GM23338 (cell line): ENCODE results near the gene RPL28. TPM values are rescaled to one million over a fixed set of nuclear protein-coding genes. Genes with fewer than 3 reads are reported as not detected.

Experiments
- ATAC-seq: fragments of 200-7000 bp; cut with Tn5 transposase; 3 replicates; pipeline ENCODE4 v1.9.1; 2020
- DNase-seq: peaks from one replicate; pipeline ENCODE4 v3.0.0-alpha.2; 2015; ENCODE audit warnings: low spot score
- H2AFZ ChIP-seq: fragments of 200-600 bp; sonication (generic); 2 replicates; pipeline ENCODE4 v1.8.0; 2016; ENCODE audit warnings: antibody characterized with exemption, mild to moderate bottlenecking, moderate library complexity
- H3F3A ChIP-seq: fragments of 200-600 bp; sonication (generic); replicated peaks from 2 replicates; pipeline ENCODE4 v1.8.0; 2017; ENCODE audit warnings: antibody characterized with exemption, mixed run types, low read depth
- H3K27ac ChIP-seq: fragments of 200-600 bp; sonication (generic); 2 replicates; pipeline ENCODE4 v1.6.1; 2016; ENCODE audit warnings: low read depth
- H3K27me3 ChIP-seq: fragments of 200-600 bp; sonication (generic); 2 replicates; pipeline ENCODE4 v1.8.0; 2016; ENCODE audit warnings: mild to moderate bottlenecking, mixed run types, moderate library complexity; ENCODE audit not compliant: insufficient read depth
- H3K36me3 ChIP-seq: fragments of 200-600 bp; sonication (generic); 2 replicates; pipeline ENCODE4 v1.8.0; 2016; ENCODE audit warnings: mild to moderate bottlenecking; ENCODE audit not compliant: insufficient read depth
- H3K4me1 ChIP-seq: fragments of 200-600 bp; sonication (generic); 2 replicates; pipeline ENCODE4 v1.8.0; 2016; ENCODE audit warnings: mild to moderate bottlenecking, moderate library complexity; ENCODE audit not compliant: insufficient read depth
- H3K4me2 ChIP-seq: fragments of 200-600 bp; sonication (generic); 2 replicates; pipeline ENCODE4 v1.7.1; 2017; ENCODE audit warnings: mixed run types
- H3K4me3 ChIP-seq: fragments of 200-600 bp; sonication (generic); 2 replicates; pipeline ENCODE4 v1.6.1; 2016; ENCODE audit warnings: mixed run types
- H3K79me2 ChIP-seq: fragments of 200-600 bp; sonication (generic); replicated peaks from 2 replicates; pipeline ENCODE4 v1.8.0; 2017; ENCODE audit warnings: mild to moderate bottlenecking; ENCODE audit not compliant: insufficient read depth
- H3K9me2 ChIP-seq: fragments of 200-600 bp; sonication (generic); 2 replicates; pipeline ENCODE4 v1.8.0; 2017; ENCODE audit not compliant: insufficient read depth
- H4K20me1 ChIP-seq: fragments of 200-600 bp; sonication (generic); replicated peaks from 2 replicates; pipeline ENCODE4 v1.8.0; 2017; ENCODE audit warnings: mild to moderate bottlenecking; ENCODE audit not compliant: insufficient read depth
- H3K27ac Mint-ChIP-seq: 2 replicates; pipeline ENCODE4 v1.8.0; 2020; ENCODE audit warnings: inconsistent platforms, mild to moderate bottlenecking, moderate library complexity, mixed read lengths
- H3K27me3 Mint-ChIP-seq: 3 replicates; pipeline ENCODE4 v1.8.0; 2022; ENCODE audit warnings: low read depth, mild to moderate bottlenecking, moderate library complexity, mixed read lengths, inconsistent platforms; ENCODE audit not compliant: insufficient read depth, poor library complexity
- H3K36me3 Mint-ChIP-seq: 3 replicates; pipeline ENCODE4 v1.8.0; 2021; ENCODE audit warnings: low read depth, mild to moderate bottlenecking, inconsistent platforms, moderate library complexity, mixed read lengths
- H3K4me1 Mint-ChIP-seq: 3 replicates; pipeline ENCODE4 v1.8.0; 2020; ENCODE audit warnings: mild to moderate bottlenecking, inconsistent platforms, mixed read lengths
- H3K4me3 Mint-ChIP-seq: 3 replicates; pipeline ENCODE4 v1.8.0; 2021; ENCODE audit warnings: moderate library complexity, mild to moderate bottlenecking, inconsistent platforms, mixed read lengths
- H3K9me3 Mint-ChIP-seq: 3 replicates; pipeline ENCODE4 v1.8.0; 2020; ENCODE audit warnings: moderate library complexity, mild to moderate bottlenecking, inconsistent platforms, mixed read lengths
- EZH2 ChIP-seq: fragments of 200-600 bp; sonication (generic); IDR thresholded peaks from one replicate; pipeline ENCODE4 v1.8.0; 2017; ENCODE audit warnings: antibody characterized with exemption, mild to moderate bottlenecking, low read depth; ENCODE audit not compliant: unreplicated experiment
- EZH2phosphoT487 ChIP-seq: fragments of 200-600 bp; sonication (generic); IDR thresholded peaks from one replicate; pipeline ENCODE4 v1.8.1; 2018; ENCODE audit warnings: antibody characterized with exemption; ENCODE audit not compliant: unreplicated experiment
- JUNB ChIP-seq: IDR thresholded peaks from one replicate; pipeline ENCODE4 v1.6.1; 2016; ENCODE audit warnings: antibody characterized with exemption; ENCODE audit not compliant: unreplicated experiment
- NANOG ChIP-seq: IDR thresholded peaks from 2 replicates; pipeline ENCODE4 v1.6.1; 2016; ENCODE audit warnings: antibody characterized with exemption, borderline replicate concordance
- STAT1 ChIP-seq: IDR thresholded peaks from one replicate; pipeline ENCODE4 v1.6.1; 2016; ENCODE audit warnings: antibody characterized with exemption; ENCODE audit not compliant: unreplicated experiment
- ZNF114 ChIP-seq: fragments of 250-450 bp; sonication (Bioruptor Pico); IDR thresholded peaks from 2 replicates; pipeline ENCODE4 v1.5.0; 2020; ENCODE audit warnings: mild to moderate bottlenecking, moderate library complexity
- polyA plus RNA-seq: library from polyadenylated mRNA; unstranded; fragments of >200 nt; fragmentation: Nextera tagmentation; extraction: Ambion mirVana; gene quantifications from 2 replicates; pipeline ENCODE4 v1.2.1, GENCODE V29; 2016
- total RNA-seq: library from RNA; depleted of rRNA; stranded (reverse); fragments of >200 nt; shearing (Covaris generic); gene quantifications from 2 replicates; pipeline ENCODE4 v1.2.3, GENCODE V29; 2014
- TF ChIP-seq, protein P1 (sequence below): IDR thresholded peaks from one replicate; pipeline ENCODE4 v1.6.1; 2018; ENCODE audit warnings: antibody characterized with exemption; ENCODE audit not compliant: unreplicated experiment
- TF ChIP-seq, protein P2 (sequence below): IDR thresholded peaks from 2 replicates; pipeline ENCODE4 v1.6.1; 2016; ENCODE audit warnings: antibody characterized with exemption
- TF ChIP-seq, protein P3 (sequence below), 2 experiments: fragments of 200-600 bp in 1 of 2; sonication (generic) in 1 of 2; conservative IDR thresholded peaks; 2 replicates each; pipeline versions ENCODE4 v1.5.1 to v1.6.1; 2016 to 2017; ENCODE audit warnings: antibody characterized with exemption in 2 of 2, low read depth in 2 of 2, mild to moderate bottlenecking in 2 of 2, moderate library complexity in 1 of 2

Gene RPL28
- total and polyA plus RNA-seq, 2 experiments from 2014 or later, result 737 to 1,528 TPM

DNA sequence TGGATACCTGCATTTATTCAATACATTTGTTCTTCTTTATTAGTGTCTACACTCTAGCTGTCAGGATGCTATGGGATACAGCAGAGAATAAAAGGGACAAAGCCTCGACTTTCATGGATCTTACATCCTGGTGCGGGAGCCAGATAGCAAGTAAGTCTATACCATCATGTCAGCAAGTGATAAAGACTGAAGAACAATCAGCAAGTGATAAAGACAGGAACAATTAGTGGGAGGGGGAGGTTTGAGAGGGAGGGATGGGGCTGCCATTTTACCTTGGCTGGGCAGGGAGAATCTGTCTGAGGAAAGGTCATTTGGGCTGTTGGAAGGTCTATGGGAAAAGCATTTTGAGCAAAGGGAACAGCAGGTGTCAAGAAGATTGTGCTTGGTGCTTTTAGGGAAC lies 24.4 kb downstream of the RPL28 start:
- Mint-ChIP-seq H3K27ac (no peak overlapping the region), H3K27me3 (peaks cover 29% of the 10 kb centered on the region), H3K9me3 (peaks cover 30% of the 10 kb centered on the region), H3K36me3 (peaks cover 43% of the 10 kb centered on the region), H3K4me3 (no peak overlapping the region; the same call in 2 of the 3 replicates), H3K4me1 (peaks cover 18% of the 10 kb centered on the region)
- H3K9me2 ChIP-seq, result peaks cover 8% of the 10 kb centered on the region
- H3K4me2 ChIP-seq, result no peak overlapping the region
- no peak overlapping the region for H2AFZ ChIP-seq
- TF ChIP-seq NANOG (no peak), STAT1 (no peak)
- peaks cover 15% of the 10 kb centered on the region for H3K36me3 ChIP-seq
- no peak overlapping the region for H3K4me3 ChIP-seq
- no peak for DNase-seq
- H3K4me1 ChIP-seq, result peaks cover 12% of the 10 kb centered on the region
- no peaks in the 10 kb centered on the region for H3K27me3 ChIP-seq
- peaks cover 21% of the 10 kb centered on the region for H4K20me1 ChIP-seq
- H3K27ac ChIP-seq, result no peak overlapping the region
- H3K79me2 ChIP-seq, result peaks cover 22% of the 10 kb centered on the region
- ATAC-seq, result no peak
- H3F3A ChIP-seq, result peaks cover 20% of the 10 kb centered on the region

DNA sequence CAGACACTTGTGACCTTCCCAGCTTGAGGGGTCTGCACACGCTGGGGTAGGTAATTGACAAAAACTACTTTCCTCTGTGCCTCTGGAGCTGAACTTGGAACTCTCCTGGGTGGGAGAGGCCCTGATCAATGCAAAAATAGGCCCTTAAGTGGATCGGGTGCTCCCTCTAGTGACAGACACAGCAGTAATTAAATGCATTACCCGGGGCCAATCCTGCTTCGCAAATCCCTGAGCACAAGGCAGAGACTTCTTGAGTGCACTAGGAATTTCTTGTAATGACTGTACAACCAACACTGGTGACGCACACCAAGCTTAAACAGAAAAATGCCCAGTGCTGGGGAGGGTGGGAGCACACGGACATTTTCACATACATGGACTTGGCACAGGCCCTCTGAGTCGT lies 32.5 kb downstream of the RPL28 start:
- Mint-ChIP-seq H3K9me3 (peaks cover 14% of the 10 kb centered on the region), H3K36me3 (no peaks in the 10 kb centered on the region; the same call in 2 of the 3 replicates), H3K27me3 (peaks cover 21% of the 10 kb centered on the region), H3K4me1 (peaks cover 2% of the 10 kb centered on the region; the same call in 2 of the 3 replicates), H3K27ac (no peak overlapping the region), H3K4me3 (no peak overlapping the region; the same call in 2 of the 3 replicates)
- H3K4me2 ChIP-seq, result no peak overlapping the region
- no peak overlapping the region for H3K4me3 ChIP-seq
- no peaks in the 10 kb centered on the region for H3K9me2 ChIP-seq
- peaks cover 7% of the 10 kb centered on the region; the same call in 1 of the 2 replicates for H3K27me3 ChIP-seq
- peak overlapping the region; percentile 48; the same call in 1 of the 2 replicates for H2AFZ ChIP-seq
- no peaks in the 10 kb centered on the region for H3K4me1 ChIP-seq
- H3F3A ChIP-seq, result no peaks in the 10 kb centered on the region
- no peak overlapping the region for H3K27ac ChIP-seq
- no peaks in the 10 kb centered on the region for H4K20me1 ChIP-seq
- DNase-seq (peak; percentile 92), ATAC-seq (peak; percentile 98)
- H3K36me3 ChIP-seq, result no peaks in the 10 kb centered on the region
- no peaks in the 10 kb centered on the region for H3K79me2 ChIP-seq
- TF ChIP-seq, protein P1, sequence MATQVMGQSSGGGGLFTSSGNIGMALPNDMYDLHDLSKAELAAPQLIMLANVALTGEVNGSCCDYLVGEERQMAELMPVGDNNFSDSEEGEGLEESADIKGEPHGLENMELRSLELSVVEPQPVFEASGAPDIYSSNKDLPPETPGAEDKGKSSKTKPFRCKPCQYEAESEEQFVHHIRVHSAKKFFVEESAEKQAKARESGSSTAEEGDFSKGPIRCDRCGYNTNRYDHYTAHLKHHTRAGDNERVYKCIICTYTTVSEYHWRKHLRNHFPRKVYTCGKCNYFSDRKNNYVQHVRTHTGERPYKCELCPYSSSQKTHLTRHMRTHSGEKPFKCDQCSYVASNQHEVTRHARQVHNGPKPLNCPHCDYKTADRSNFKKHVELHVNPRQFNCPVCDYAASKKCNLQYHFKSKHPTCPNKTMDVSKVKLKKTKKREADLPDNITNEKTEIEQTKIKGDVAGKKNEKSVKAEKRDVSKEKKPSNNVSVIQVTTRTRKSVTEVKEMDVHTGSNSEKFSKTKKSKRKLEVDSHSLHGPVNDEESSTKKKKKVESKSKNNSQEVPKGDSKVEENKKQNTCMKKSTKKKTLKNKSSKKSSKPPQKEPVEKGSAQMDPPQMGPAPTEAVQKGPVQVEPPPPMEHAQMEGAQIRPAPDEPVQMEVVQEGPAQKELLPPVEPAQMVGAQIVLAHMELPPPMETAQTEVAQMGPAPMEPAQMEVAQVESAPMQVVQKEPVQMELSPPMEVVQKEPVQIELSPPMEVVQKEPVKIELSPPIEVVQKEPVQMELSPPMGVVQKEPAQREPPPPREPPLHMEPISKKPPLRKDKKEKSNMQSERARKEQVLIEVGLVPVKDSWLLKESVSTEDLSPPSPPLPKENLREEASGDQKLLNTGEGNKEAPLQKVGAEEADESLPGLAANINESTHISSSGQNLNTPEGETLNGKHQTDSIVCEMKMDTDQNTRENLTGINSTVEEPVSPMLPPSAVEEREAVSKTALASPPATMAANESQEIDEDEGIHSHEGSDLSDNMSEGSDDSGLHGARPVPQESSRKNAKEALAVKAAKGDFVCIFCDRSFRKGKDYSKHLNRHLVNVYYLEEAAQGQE, result no peak
- no peak for TF ChIP-seq EZH2
- no peak for TF ChIP-seq NANOG
- TF ChIP-seq JUNB, result no peak
- TF ChIP-seq EZH2phosphoT487, result no peak
- TF ChIP-seq, protein P2, sequence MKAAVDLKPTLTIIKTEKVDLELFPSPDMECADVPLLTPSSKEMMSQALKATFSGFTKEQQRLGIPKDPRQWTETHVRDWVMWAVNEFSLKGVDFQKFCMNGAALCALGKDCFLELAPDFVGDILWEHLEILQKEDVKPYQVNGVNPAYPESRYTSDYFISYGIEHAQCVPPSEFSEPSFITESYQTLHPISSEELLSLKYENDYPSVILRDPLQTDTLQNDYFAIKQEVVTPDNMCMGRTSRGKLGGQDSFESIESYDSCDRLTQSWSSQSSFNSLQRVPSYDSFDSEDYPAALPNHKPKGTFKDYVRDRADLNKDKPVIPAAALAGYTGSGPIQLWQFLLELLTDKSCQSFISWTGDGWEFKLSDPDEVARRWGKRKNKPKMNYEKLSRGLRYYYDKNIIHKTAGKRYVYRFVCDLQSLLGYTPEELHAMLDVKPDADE, result no peak
- TF ChIP-seq, protein P3, sequence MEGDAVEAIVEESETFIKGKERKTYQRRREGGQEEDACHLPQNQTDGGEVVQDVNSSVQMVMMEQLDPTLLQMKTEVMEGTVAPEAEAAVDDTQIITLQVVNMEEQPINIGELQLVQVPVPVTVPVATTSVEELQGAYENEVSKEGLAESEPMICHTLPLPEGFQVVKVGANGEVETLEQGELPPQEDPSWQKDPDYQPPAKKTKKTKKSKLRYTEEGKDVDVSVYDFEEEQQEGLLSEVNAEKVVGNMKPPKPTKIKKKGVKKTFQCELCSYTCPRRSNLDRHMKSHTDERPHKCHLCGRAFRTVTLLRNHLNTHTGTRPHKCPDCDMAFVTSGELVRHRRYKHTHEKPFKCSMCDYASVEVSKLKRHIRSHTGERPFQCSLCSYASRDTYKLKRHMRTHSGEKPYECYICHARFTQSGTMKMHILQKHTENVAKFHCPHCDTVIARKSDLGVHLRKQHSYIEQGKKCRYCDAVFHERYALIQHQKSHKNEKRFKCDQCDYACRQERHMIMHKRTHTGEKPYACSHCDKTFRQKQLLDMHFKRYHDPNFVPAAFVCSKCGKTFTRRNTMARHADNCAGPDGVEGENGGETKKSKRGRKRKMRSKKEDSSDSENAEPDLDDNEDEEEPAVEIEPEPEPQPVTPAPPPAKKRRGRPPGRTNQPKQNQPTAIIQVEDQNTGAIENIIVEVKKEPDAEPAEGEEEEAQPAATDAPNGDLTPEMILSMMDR (conservative IDR thresholded peaks at IDR 0.05; ENCODE audit: low read depth in 2 of 2), result peak; percentile 83 to 94
- TF ChIP-seq ZNF114 (CRISPR knock-in tag), result no peak
